NCI-H128 (cell line): ENCODE data around the gene P3H3.
A peak's percentile ranks its signal among the peaks of the same experiment; 100 is the strongest.

Experiments
- DNase-seq: peaks from one replicate; lab custom pipeline; 2025; ENCODE audit not compliant: unreplicated experiment; lab: John Stamatoyannopoulos, UW

The P3H3 gene

GRCh38 chr12:6826125-6826733, 2.0 kb upstream of the P3H3 start:
- DNase-seq = no peak

GRCh38 chr12:6826734-6827436, 1.3 kb upstream of the P3H3 start:
- no peak for DNase-seq

GRCh38 chr12:6827437-6827911, 733 bp upstream of the P3H3 start:
- peak; percentile 82 for DNase-seq

- peak; percentile 19 for DNase-seq
Measured at GRCh38 chr12:6828781-6829535, 751 bp downstream of the P3H3 start.

- no peak for DNase-seq
Measured at GRCh38 chr12:6829536-6830220, 1.5 kb downstream of the P3H3 start.

- DNase-seq = no peak
Measured at GRCh38 chr12:6830286-6830890, 2.2 kb downstream of the P3H3 start.

GRCh38 chr12:6830999-6831398, 2.8 kb downstream of the P3H3 start:
- no peak for DNase-seq

GRCh38 chr12:6831450-6831995, 3.3 kb downstream of the P3H3 start:
- no peak for DNase-seq

- DNase-seq = no peak
Measured at GRCh38 chr12:6832125-6832524, 3.9 kb downstream of the P3H3 start.

GRCh38 chr12:6833189-6833890, 5.1 kb downstream of the P3H3 start:
- DNase-seq = no peak

GRCh38 chr12:6834254-6834653, 6.0 kb downstream of the P3H3 start:
- DNase-seq = no peak

- DNase-seq = no peak
Measured at GRCh38 chr12:6834873-6835272, 6.7 kb downstream of the P3H3 start.

- DNase-seq = no peak
Measured at GRCh38 chr12:6836851-6837250, 8.6 kb downstream of the P3H3 start.

GRCh38 chr12:6837370-6838060, 9.3 kb downstream of the P3H3 start:
- DNase-seq = no peak

- no peak for DNase-seq
Measured at GRCh38 chr12:6838854-6839253, 10.6 kb downstream of the P3H3 start.

GRCh38 chr12:6839482-6840201, 11.4 kb downstream of the P3H3 start:
- DNase-seq = peak; percentile 85

GRCh38 chr12:6840330-6840729, 12.1 kb downstream of the P3H3 start:
- DNase-seq = no peak

- no peak for DNase-seq
Measured at GRCh38 chr12:6840761-6841515, 12.7 kb downstream of the P3H3 start, which contains the start of gene GNB3. Gene GNB3, plus strand, starts transcription at chr12:6840925. Its CDS starts 363 bp downstream, at chr12:6841288.
